GM12873 (cell line): ENCODE measurements around the gene KCNE4.

ENCODE experiments used
- TF ChIP-seq, protein P1 (sequence below): IDR thresholded peaks from 2 replicates; pipeline ENCODE4 v1.5.1; 2012; ENCODE audit warnings: low read depth, mild to moderate bottlenecking, moderate library complexity, low read length, control low read depth; ENCODE audit not compliant: insufficient read depth; ENCODE audit errors: missing control alignments

Gene KCNE4

GRCh38 chr2:223054193-223054781 is 2.3 kb downstream of the KCNE4 start:
- TF ChIP-seq, protein P1, sequence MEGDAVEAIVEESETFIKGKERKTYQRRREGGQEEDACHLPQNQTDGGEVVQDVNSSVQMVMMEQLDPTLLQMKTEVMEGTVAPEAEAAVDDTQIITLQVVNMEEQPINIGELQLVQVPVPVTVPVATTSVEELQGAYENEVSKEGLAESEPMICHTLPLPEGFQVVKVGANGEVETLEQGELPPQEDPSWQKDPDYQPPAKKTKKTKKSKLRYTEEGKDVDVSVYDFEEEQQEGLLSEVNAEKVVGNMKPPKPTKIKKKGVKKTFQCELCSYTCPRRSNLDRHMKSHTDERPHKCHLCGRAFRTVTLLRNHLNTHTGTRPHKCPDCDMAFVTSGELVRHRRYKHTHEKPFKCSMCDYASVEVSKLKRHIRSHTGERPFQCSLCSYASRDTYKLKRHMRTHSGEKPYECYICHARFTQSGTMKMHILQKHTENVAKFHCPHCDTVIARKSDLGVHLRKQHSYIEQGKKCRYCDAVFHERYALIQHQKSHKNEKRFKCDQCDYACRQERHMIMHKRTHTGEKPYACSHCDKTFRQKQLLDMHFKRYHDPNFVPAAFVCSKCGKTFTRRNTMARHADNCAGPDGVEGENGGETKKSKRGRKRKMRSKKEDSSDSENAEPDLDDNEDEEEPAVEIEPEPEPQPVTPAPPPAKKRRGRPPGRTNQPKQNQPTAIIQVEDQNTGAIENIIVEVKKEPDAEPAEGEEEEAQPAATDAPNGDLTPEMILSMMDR, result no peak

- TF ChIP-seq, protein P1, result no peak
Observed at GRCh38 chr2:223055140-223055539, 3.1 kb downstream of the KCNE4 start.

GRCh38 chr2:223055836-223056235 is 3.8 kb downstream of the KCNE4 start:
- TF ChIP-seq, protein P1, result no peak

DNA sequence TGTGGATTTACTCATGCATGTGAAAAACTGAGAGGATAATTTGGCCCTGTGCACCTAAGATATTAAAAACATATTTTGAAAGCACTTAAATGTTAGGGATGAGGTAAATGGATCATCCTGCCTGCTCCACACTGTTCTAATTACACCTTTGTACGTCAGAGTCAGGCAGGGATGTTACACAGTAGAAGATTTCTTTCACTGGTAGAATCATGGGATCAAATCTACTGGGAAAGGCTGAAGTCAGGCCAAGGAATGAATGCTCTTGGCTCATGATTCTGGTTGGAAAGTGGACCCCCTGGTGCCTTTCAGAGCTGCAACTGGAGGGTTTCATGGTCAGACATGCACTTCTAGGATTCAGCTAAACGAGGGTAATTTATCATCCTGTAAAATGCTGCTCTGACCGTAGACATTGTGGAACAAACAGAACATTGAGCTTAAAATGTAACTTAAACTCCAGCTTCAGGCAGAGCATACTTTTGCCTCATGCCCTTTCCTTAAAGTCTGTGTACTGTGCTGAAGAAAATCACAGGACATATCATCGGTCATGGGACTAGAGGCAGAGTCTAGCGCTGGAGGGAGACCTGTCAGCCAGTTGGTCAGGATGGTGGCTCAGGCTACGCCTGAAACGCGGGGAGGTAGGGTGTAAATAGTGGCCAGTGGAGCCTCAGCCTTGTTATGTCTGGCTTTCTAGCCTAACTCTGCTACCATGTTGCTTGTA is 4.9 kb downstream of the KCNE4 start:
- TF ChIP-seq, protein P1, result no peak

GRCh38 chr2:223057569-223057968 is 5.6 kb downstream of the KCNE4 start:
- TF ChIP-seq, protein P1, result no peak

- TF ChIP-seq, protein P1, result no peak
Observed at GRCh38 chr2:223058952-223059716, 7.1 kb downstream of the KCNE4 start.

DNA sequence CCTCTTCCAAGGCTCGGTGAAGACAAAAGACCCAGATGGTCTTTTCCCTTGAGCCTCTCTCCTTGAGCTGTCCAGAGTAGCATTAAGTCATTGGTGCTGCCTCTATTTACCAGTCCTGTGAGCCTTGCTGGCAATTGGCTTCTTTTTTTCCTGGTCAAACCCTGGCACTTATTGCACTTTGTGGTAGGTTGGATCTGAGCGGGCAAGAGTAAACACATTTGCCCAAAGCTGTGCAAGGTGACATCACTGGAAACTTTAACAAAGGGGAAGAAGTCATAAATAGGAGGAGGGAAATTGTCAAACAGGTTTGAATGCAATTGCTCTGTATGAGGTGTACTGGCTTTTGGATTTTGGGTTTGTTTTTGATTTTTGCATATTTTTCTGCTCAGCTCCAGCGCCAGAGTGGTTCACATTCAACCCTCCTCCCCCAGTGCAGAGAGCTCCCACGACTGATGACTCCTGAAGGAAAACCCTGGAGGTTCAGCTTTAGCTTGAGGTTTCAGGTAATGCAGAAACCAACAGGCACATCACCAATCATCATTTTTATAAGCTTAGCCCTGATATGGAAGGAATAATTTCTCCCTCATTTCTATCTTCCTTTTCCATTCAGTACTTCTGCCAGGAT is 8.3 kb downstream of the KCNE4 start:
- TF ChIP-seq, protein P1, result no peak
